Neural crest cell (in vitro differentiated cells): ENCODE measurements around the gene GRK4. TPM values are rescaled to one million over a fixed set of nuclear protein-coding genes. Genes with fewer than 3 reads are reported as not detected.

Source experiments
- DNase-seq: peaks from one replicate; pipeline ENCODE4 v3.0.0; 2021; ENCODE audit warnings: low read depth, mixed read lengths, low spot score
- H3K27ac Mint-ChIP-seq: one replicate; pipeline ENCODE4 v1.8.0; 2021; ENCODE audit warnings: mild to moderate bottlenecking, mixed read lengths; ENCODE audit not compliant: unreplicated experiment
- H3K27me3 Mint-ChIP-seq: 2 replicates; pipeline ENCODE4 v1.8.0; 2021; ENCODE audit warnings: low read depth, mild to moderate bottlenecking, mixed read lengths
- H3K36me3 Mint-ChIP-seq: 2 replicates; pipeline ENCODE4 v1.8.0; 2021; ENCODE audit warnings: low read depth, mild to moderate bottlenecking, mixed read lengths
- H3K4me1 Mint-ChIP-seq: 2 replicates; pipeline ENCODE4 v1.8.0; 2021; ENCODE audit warnings: mixed read lengths
- H3K4me3 Mint-ChIP-seq: one replicate; pipeline ENCODE4 v1.8.0; 2021; ENCODE audit warnings: mild to moderate bottlenecking, mixed read lengths
- H3K9me3 Mint-ChIP-seq: 2 replicates; pipeline ENCODE4 v1.8.0; 2021; ENCODE audit warnings: mixed read lengths
- total RNA-seq: library from RNA; stranded (reverse); gene quantifications from 2 replicates; pipeline ENCODE4 v1.2.1, GENCODE V29; 2021
- TF ChIP-seq, protein P1 (sequence below): fragments of 200-600 bp; sonication (generic); conservative IDR thresholded peaks from 2 replicates; pipeline ENCODE4 v1.5.0; 2021; ENCODE audit warnings: antibody characterized with exemption, mild to moderate bottlenecking

Gene GRK4
- total RNA-seq, 1 donor from 2014 or later: 8.9 TPM

DNA sequence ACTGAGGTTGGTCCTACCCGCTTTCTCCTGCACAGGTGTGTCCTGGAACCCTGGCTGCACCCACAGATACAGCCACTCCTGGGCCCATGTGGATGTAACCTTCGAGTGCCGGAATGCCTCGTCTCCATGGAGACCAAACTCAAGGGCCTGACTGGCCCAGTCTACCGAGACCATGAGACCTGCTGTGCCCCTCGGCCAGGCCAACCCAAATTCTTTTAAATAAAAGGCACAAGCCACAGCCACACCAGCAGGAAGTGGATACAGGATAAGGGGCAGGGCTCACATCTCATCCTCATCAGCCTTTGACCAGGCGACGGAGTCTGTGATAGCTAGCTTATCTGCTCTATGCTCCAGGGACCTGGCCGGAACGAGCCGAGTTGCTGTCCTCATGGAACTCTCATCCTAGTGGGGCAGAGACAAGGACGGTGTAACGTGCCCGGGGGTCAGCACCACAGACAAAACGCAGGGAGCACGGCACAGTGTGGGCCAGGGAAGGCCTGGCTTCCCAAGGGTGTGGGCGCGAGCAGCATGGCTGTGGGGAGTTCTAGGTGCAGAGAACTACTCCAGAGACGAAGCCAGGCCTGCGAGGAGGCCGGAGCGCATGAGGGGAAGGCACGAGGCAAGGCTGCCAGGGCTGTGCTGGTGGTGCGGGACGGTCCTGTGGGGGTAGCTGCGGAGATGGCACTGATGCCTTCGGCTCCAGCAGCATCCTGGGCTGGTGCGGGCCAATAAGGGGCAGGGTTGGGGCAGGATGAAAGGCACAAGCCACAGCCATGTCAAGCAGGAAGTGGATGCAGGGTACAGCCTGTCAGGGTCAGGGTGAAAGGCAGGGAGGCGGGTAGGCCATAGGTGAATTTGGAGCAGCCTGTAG, 22.9 kb upstream of the GRK4 start:
- no peak overlapping the region for H3K27ac Mint-ChIP-seq
- no peaks in the 10 kb centered on the region for H3K9me3 Mint-ChIP-seq
- H3K4me3 Mint-ChIP-seq: peak overlapping the region; percentile 68
- TF ChIP-seq, protein P1, sequence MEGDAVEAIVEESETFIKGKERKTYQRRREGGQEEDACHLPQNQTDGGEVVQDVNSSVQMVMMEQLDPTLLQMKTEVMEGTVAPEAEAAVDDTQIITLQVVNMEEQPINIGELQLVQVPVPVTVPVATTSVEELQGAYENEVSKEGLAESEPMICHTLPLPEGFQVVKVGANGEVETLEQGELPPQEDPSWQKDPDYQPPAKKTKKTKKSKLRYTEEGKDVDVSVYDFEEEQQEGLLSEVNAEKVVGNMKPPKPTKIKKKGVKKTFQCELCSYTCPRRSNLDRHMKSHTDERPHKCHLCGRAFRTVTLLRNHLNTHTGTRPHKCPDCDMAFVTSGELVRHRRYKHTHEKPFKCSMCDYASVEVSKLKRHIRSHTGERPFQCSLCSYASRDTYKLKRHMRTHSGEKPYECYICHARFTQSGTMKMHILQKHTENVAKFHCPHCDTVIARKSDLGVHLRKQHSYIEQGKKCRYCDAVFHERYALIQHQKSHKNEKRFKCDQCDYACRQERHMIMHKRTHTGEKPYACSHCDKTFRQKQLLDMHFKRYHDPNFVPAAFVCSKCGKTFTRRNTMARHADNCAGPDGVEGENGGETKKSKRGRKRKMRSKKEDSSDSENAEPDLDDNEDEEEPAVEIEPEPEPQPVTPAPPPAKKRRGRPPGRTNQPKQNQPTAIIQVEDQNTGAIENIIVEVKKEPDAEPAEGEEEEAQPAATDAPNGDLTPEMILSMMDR: no peak
- H3K27me3 Mint-ChIP-seq: no peaks in the 10 kb centered on the region
- no peak for DNase-seq
- H3K36me3 Mint-ChIP-seq: no peaks in the 10 kb centered on the region
- peaks cover 16% of the 10 kb centered on the region for H3K4me1 Mint-ChIP-seq

DNA sequence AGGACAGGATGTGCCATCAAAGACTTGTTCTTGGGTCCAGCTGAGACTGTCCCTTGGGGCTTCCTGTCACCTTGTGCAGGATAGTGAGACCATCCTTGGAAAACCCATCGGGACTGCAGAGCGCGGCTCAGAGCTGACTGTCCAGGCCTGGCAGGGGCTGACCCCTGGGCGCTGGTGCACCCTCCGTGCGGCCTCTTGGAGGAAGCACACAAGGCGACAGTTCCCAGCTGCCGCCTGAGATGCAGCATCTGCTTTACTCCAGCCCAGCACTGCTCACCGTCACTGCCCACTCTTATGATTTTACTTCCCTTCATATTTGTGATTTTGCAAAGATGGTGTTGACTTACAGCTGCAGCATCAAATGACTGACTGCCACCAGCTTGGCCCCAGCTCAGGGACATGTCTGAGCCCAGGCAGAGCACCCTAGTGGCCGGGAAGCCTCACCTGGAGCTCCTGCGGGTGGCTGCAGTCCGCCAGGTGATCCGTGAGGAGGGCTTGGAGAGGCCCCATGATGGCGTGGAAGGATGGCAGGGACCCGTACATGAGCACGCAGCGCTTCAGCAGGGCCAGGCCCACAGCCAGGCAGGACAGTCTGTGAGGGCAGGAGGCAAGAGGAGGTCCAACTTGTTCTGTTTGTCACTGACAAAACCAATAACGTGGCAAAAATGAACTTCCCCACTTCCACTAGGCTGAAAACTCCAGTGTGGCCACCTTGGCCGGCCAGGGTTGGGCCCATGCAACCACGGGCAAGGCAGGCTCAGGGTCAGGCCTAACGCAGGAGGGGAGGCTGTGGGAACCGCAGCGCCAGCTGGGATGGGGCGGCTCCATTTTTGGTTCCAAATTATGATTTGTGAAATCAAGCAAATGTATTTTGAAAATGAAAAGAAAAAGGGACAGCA, 22.0 kb upstream of the GRK4 start:
- no peaks in the 10 kb centered on the region for H3K27me3 Mint-ChIP-seq
- no peak for DNase-seq
- H3K4me1 Mint-ChIP-seq: peaks cover 8% of the 10 kb centered on the region
- H3K27ac Mint-ChIP-seq: no peak overlapping the region
- H3K36me3 Mint-ChIP-seq: peaks cover 5% of the 10 kb centered on the region
- no peaks in the 10 kb centered on the region for H3K9me3 Mint-ChIP-seq
- TF ChIP-seq, protein P1: no peak
- peak overlapping the region; percentile 68 for H3K4me3 Mint-ChIP-seq

DNA sequence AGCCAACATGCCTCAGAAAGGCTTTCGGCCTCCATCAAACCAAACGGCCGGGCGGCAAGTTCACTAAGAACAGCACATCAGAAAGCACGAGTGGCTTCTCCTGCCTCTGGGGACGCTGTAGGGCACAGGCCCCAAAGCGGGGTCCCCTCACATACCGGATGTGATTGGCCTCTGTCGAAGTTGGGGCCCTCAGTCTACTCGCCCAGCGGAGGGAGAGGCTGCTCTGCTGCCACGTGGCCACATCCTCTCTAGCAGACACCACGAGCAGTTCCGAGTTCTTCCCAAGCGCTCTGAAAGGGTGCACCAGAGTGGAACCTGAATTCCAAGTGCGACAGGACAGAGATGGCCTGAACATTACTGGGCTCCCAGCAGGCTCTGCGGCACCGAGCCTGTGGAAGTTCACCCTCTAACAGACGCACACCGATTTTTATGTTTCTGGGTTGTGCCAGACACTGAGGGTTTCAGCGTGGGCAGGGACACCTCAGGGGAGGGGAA, 21.3 kb upstream of the GRK4 start:
- Mint-ChIP-seq H3K36me3 (peaks cover 8% of the 10 kb centered on the region), H3K4me3 (no peak overlapping the region), H3K9me3 (no peaks in the 10 kb centered on the region), H3K4me1 (peaks cover 1% of the 10 kb centered on the region), H3K27me3 (no peaks in the 10 kb centered on the region), H3K27ac (peak overlapping the region; percentile 50)
- no peak for DNase-seq
- TF ChIP-seq, protein P1: no peak

DNA sequence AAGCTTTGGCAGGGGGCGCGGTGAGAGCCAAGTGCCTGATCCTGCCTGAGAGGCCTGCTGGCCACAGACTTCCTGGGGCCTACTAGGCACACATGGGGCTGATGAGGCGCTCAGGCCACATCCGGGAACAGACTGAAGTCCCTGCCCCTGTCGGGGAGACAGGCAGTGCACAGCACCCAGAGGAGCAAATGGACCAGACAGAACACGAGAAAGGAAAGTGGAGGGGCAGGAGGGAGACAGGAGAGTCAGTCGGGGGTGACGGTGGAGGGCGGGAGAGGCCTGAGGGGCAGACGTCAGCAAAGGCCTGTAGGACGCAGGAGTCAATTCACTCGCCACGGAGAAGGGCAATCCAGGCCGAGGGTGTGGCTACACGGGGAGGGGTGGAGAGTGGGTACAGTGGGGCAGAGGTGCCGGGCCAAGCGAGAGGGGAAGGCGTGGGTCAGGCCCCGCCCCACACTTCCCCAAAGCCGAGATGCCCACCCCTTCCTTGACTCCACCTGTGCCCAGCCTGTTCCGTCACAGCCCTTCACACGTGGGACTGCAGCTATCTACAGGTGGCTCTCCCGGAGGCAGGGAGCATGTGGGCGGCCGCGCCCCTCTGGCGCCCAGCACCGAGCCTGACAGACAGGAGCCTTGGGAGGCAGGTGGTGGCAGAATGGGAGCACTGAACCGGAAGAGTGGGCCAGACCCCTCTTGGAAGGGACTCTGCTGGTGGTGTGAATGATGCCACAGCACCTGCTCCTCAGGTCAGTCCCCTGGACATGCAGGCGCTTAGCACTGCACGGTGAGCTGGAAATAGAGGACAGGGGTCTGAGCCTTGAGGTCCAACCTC, 20.6 kb upstream of the GRK4 start:
- Mint-ChIP-seq H3K27ac (peak overlapping the region; percentile 50), H3K4me3 (no peak overlapping the region), H3K4me1 (no peaks in the 10 kb centered on the region), H3K9me3 (no peaks in the 10 kb centered on the region), H3K36me3 (peaks cover 8% of the 10 kb centered on the region), H3K27me3 (no peaks in the 10 kb centered on the region)
- TF ChIP-seq, protein P1: no peak
- DNase-seq: no peak
